Panc1 (cell line): ENCODE data around the gene CRYAB. TPM values are rescaled to one million over a fixed set of nuclear protein-coding genes. Genes with fewer than 3 reads are reported as not detected.

Experiments
- ATAC-seq: fragments of 200-7000 bp; cut with Tn5 transposase; 2 replicates; pipeline ENCODE4 v1.9.1; 2020; ENCODE audit warnings: mild to moderate bottlenecking, moderate library complexity
- BruUV-seq: library from RNA; stranded (reverse); fragments of 400-500 nt; replicated peaks from 2 replicates; lab custom pipeline; 2021; lab: Mats Ljungman, UMichigan
- CTCF ChIA-PET: fragments of 300-600 bp; sonication (Branson Sonifier 250); formaldehyde crosslinking; loops from one replicate; lab custom pipeline; 2022; ENCODE audit warnings: antibody characterized with exemption; lab: Charles Lee
- POLR2A ChIA-PET: fragments of 300-600 bp; sonication (Branson Sonifier 250); formaldehyde crosslinking; loops from one replicate; lab custom pipeline; 2022; ENCODE audit warnings: antibody characterized with exemption; lab: Charles Lee
- DNase-seq: peaks from one replicate; pipeline ENCODE4 v3.0.0-alpha.2; 2010; ENCODE audit warnings: low read depth, low spot score
- H3K27ac ChIP-seq: 2 replicates; pipeline ENCODE4 v1.5.1; 2011; ENCODE audit warnings: mild to moderate bottlenecking, low read length, inconsistent platforms
- H3K27me3 ChIP-seq: fragments of 200-500 bp; sonication (Bioruptor generic); 2 replicates; pipeline ENCODE4 v1.6.0; 2014; ENCODE audit warnings: low read length, inconsistent platforms; ENCODE audit not compliant: control insufficient read depth, insufficient read depth
- H3K36me3 ChIP-seq: fragments of 200-500 bp; sonication (Bioruptor generic); 2 replicates; pipeline ENCODE4 v1.5.1; 2014; ENCODE audit warnings: inconsistent platforms, mild to moderate bottlenecking, low read length, moderate library complexity; ENCODE audit not compliant: control insufficient read depth, insufficient read depth
- H3K4me1 ChIP-seq: 2 replicates; pipeline ENCODE4 v1.5.1; 2011; ENCODE audit warnings: inconsistent platforms, mild to moderate bottlenecking, low read length, moderate library complexity; ENCODE audit not compliant: control insufficient read depth, insufficient read depth
- H3K4me3 ChIP-seq, 2 experiments: 2 replicates each; pipeline ENCODE4 v1.5.1; 2011 to 2012; ENCODE audit warnings: low read depth in 2 of 2, low read length in 2 of 2, mild to moderate bottlenecking in 2 of 2, inconsistent platforms in 1 of 2, moderate library complexity in 1 of 2
- H3K9me3 ChIP-seq: fragments of 200-500 bp; sonication (Bioruptor generic); 2 replicates; pipeline ENCODE4 v1.5.1; 2014; ENCODE audit warnings: low read depth, mild to moderate bottlenecking, inconsistent platforms, low read length, moderate library complexity; ENCODE audit not compliant: control insufficient read depth, insufficient read depth
- CTCF ChIP-seq: fragments of 450-650 bp; IDR thresholded peaks from 2 replicates; pipeline ENCODE4 v1.5.1; 2017; ENCODE audit warnings: mild to moderate bottlenecking
- POLR2AphosphoS5 ChIP-seq: IDR thresholded peaks from 2 replicates; pipeline ENCODE4 v1.6.1; 2012; ENCODE audit warnings: mild to moderate bottlenecking, low read depth, low read length, moderate library complexity
- REST ChIP-seq, 2 experiments: IDR thresholded peaks; 2 replicates each; pipeline ENCODE4 v1.6.1; 2011 to 2012; ENCODE audit warnings: low read depth in 2 of 2, control low read depth in 1 of 2, low read length in 1 of 2, mild to moderate bottlenecking in 1 of 2, moderate library complexity in 1 of 2; ENCODE audit not compliant: insufficient read depth in 1 of 2
- SIN3A ChIP-seq: IDR thresholded peaks from 2 replicates; pipeline ENCODE4 v1.6.1; 2012; ENCODE audit warnings: low read depth, mild to moderate bottlenecking, low read length, moderate library complexity, borderline replicate concordance; ENCODE audit not compliant: insufficient read depth
- TCF7L2 ChIP-seq: IDR thresholded peaks from 2 replicates; pipeline ENCODE4 v1.6.1; 2011; ENCODE audit warnings: mild to moderate bottlenecking, low read depth, low read length, inconsistent platforms
- in situ Hi-C: cut with HindIII; loops from 2 replicates; pipeline ENCODE4 v1.10.0; 2016; ENCODE audit warnings: low sequenced_read_pairs, low pct_unique_long_range_greater_than_20kb
- intact Hi-C: fragments of 100-400 bp; cut with micrococcal nuclease; formaldehyde crosslinking; loops from one replicate; pipeline ENCODE4 v1.10.0; 2022; ENCODE audit not compliant: unreplicated experiment
- total RNA-seq: library from RNA; stranded (reverse); gene quantifications from one replicate; pipeline ENCODE4 v1.2.1, GENCODE V29; 2021; ENCODE audit not compliant: unreplicated experiment

CRYAB gene
- total RNA-seq, 1 experiment from 2014 or later = 0.59 TPM

- no TSS peak for BruUV-seq
- Histone ChIP-seq H3K9me3 (no peaks in the 10 kb centered on the region), H3K27ac (no peak overlapping the region), H3K4me3 (no peak overlapping the region), H3K27me3 (no peaks in the 10 kb centered on the region), H3K36me3 (no peaks in the 10 kb centered on the region), H3K4me1 (peaks cover under 1% of the 10 kb centered on the region; the same call in 1 of the 2 replicates)
- DNase-seq = no peak
- POLR2A ChIA-PET = no interaction called here
- intact Hi-C loops (no loop called here), in situ Hi-C loops (no loop called here)
- CTCF ChIA-PET = interaction anchor here (0.6 kb wide), 1 partner anchor 55 kb away, joined by 3 read pairs; no protein-coding TSS in a partner anchor
- TF ChIP-seq CTCF (no peak), POLR2AphosphoS5 (no peak), TCF7L2 (no peak), SIN3A (no peak), REST (IDR thresholded peaks at IDR 0.05; ENCODE audit: insufficient read depth in 1 of 2, low read depth in 2 of 2, low read length in 1 of 2) (no peak)
- no peak for ATAC-seq
Measured at GRCh38 chr11:111944139-111944538, 32.6 kb upstream of the CRYAB start.

GRCh38 chr11:111942829-111943228, 31.3 kb upstream of the CRYAB start:
- in situ Hi-C loops = no loop called here
- peaks cover 14% of the 10 kb centered on the region for H3K4me1 ChIP-seq
- TF ChIP-seq TCF7L2 (no peak), CTCF (no peak)
- H3K9me3 ChIP-seq = no peaks in the 10 kb centered on the region
- H3K27ac ChIP-seq = no peak overlapping the region
- ATAC-seq (no peak), DNase-seq (no peak)
- BruUV-seq = no TSS peak
- H3K27me3 ChIP-seq = no peaks in the 10 kb centered on the region
- intact Hi-C loops = no loop called here
- H3K36me3 ChIP-seq = no peaks in the 10 kb centered on the region
- CTCF ChIA-PET = interaction anchor here (0.5 to 0.6 kb wide), 2 partner anchors 17 to 35 kb away, joined by 3 to 5 read pairs; no protein-coding TSS in a partner anchor
- POLR2A ChIA-PET = interaction anchor here (0.7 kb wide), 2 partner anchors 35 to 1654 kb away, joined by 4 to 19 read pairs; no protein-coding TSS in a partner anchor
- H3K4me3 ChIP-seq = no peak overlapping the region
